ENCODE data around the gene FBXO4. TPM values are rescaled to one million over a fixed set of nuclear protein-coding genes. Genes with fewer than 3 reads are reported as not detected.

Gene FBXO4
- polyA plus RNA-seq, 2 of the 4 experiments (the other 2 are of a cell fraction), result 9.8 to 22.5 TPM

DNA sequence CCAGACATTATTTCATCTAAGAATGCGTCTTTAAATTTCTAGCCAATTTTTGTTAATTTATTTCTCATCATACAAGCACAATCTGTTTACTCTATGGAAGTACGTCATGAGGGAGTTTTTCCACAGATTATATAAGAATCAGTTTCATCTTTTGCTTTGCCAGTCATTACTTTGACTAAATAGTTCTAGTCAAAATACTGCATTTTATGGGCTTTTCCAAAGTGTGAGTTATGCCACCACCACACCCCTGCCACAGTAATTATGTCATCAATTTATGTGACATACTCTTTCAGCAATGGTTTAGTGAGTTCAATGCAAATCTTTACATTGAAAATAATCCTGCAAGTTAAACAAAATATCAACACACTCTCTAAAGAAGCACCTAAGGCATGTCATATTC lies 18.9 kb upstream of the FBXO4 start:
- H3K27ac ChIP-seq, result no peak overlapping the region
- TF ChIP-seq HMGXB4 (CRISPR knock-in tag; IDR thresholded peaks at IDR 0.05; ENCODE audit: borderline replicate concordance), result no peak
- no peak for TF ChIP-seq RCOR1 (IDR thresholded peaks at IDR 0.05; ENCODE audit: low read depth, low read length)
- TF ChIP-seq ZSCAN20 (CRISPR knock-in tag; IDR thresholded peaks at IDR 0.05), result no peak
- no peak for TF ChIP-seq BHLHE40 (IDR thresholded peaks at IDR 0.05; ENCODE audit: low read depth, low read length)
- no peak for TF ChIP-seq ZC3H11A (IDR thresholded peaks at IDR 0.05)
- TF ChIP-seq, protein P1, sequence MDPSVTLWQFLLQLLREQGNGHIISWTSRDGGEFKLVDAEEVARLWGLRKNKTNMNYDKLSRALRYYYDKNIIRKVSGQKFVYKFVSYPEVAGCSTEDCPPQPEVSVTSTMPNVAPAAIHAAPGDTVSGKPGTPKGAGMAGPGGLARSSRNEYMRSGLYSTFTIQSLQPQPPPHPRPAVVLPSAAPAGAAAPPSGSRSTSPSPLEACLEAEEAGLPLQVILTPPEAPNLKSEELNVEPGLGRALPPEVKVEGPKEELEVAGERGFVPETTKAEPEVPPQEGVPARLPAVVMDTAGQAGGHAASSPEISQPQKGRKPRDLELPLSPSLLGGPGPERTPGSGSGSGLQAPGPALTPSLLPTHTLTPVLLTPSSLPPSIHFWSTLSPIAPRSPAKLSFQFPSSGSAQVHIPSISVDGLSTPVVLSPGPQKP (IDR thresholded peaks at IDR 0.05; ENCODE audit: low read depth, low read length), result no peak
- no peak for TF ChIP-seq CBX2 (IDR thresholded peaks at IDR 0.05; ENCODE audit: borderline replicate concordance, low read depth)
- TF ChIP-seq EHF (CRISPR knock-in tag; IDR thresholded peaks at IDR 0.05), result no peak
- no peak for TF ChIP-seq CEBPB (IDR thresholded peaks at IDR 0.05)
- TF ChIP-seq CHD4 (IDR thresholded peaks at IDR 0.05; ENCODE audit: borderline replicate concordance), result no peak
- no peak for TF ChIP-seq PHF8 (IDR thresholded peaks at IDR 0.05; ENCODE audit: borderline replicate concordance, low read depth)
- TF ChIP-seq NR3C1 (IDR thresholded peaks at IDR 0.05), result no peak
- no peak for TF ChIP-seq RNF2 (IDR thresholded peaks at IDR 0.05; ENCODE audit: borderline replicate concordance, low read depth)
- TF ChIP-seq EHMT2 (IDR thresholded peaks at IDR 0.05; ENCODE audit: low read depth), result no peak
- no peak for TF ChIP-seq HOXA7 (CRISPR knock-in tag; IDR thresholded peaks at IDR 0.05)
- TF ChIP-seq TP53 (CRISPR knock-in tag; IDR thresholded peaks at IDR 0.05), result no peak
- peaks cover 14% of the 10 kb centered on the region for H3K4me1 ChIP-seq
- no peaks in the 10 kb centered on the region for H3K9me3 ChIP-seq
- H3K4me3 ChIP-seq, result no peak overlapping the region
- POLR2A ChIA-PET, result no interaction called here
- no peak overlapping the region for H3K4me2 ChIP-seq
- FAIRE-seq (no peak), DNase-seq (ENCODE audit: low read depth in 1 of 2, low spot score in 1 of 2) (no peak), ATAC-seq (no peak)
- CTCF ChIA-PET, result no interaction called here
- WGBS (ENCODE audit: missing lambda C conversion rate), result 91% methylated on average over 2 of the region's 2 CpGs

GRCh38 chr5:41908374-41909079 lies 16.6 kb upstream of the FBXO4 start:
- FAIRE-seq (no peak), DNase-seq (ENCODE audit: low read depth in 1 of 2, low spot score in 1 of 2) (no peak), ATAC-seq (no peak)
- Histone ChIP-seq H3K27ac (no peak overlapping the region), H3K4me2 (no peak overlapping the region), H3K9me3 (no peaks in the 10 kb centered on the region), H3K4me3 (no peak overlapping the region), H3K4me1 (peaks cover 8% of the 10 kb centered on the region)
- CTCF ChIA-PET, result no interaction called here
- WGBS (ENCODE audit: missing lambda C conversion rate), result 90% methylated on average over 4 of the region's 4 CpGs
- POLR2A ChIA-PET, result no interaction called here
- TF ChIP-seq, protein P1 (IDR thresholded peaks at IDR 0.05; ENCODE audit: low read depth, low read length), result no peak
- no peak for TF ChIP-seq ZFP36 (IDR thresholded peaks at IDR 0.05; ENCODE audit: borderline replicate concordance, partially characterized antibody)
- TF ChIP-seq FOSB (CRISPR knock-in tag; IDR thresholded peaks at IDR 0.05), result no peak
- TF ChIP-seq NPAS2 (CRISPR knock-in tag; IDR thresholded peaks at IDR 0.05; ENCODE audit: borderline replicate concordance), result no peak
- no peak for TF ChIP-seq NFE2L2 (conservative IDR thresholded peaks at IDR 0.05; ENCODE audit: low read length)
- no peak for TF ChIP-seq CHD2 (IDR thresholded peaks at IDR 0.05; ENCODE audit: low read length, partially characterized antibody)
- TF ChIP-seq KDM1A (IDR thresholded peaks at IDR 0.05; ENCODE audit: low read depth), result no peak
- TF ChIP-seq POLR2AphosphoS2 (conservative IDR thresholded peaks at IDR 0.05; ENCODE audit: low read length), result no peak
- no peak for TF ChIP-seq CBX8 (IDR thresholded peaks at IDR 0.05)
- TF ChIP-seq REST (IDR thresholded peaks at IDR 0.05), result no peak
- TF ChIP-seq RNF2 (IDR thresholded peaks at IDR 0.05; ENCODE audit: borderline replicate concordance, low read depth), result no peak
- TF ChIP-seq BHLHE40 (IDR thresholded peaks at IDR 0.05; ENCODE audit: low read depth, low read length), result no peak
- no peak for TF ChIP-seq PHF8 (IDR thresholded peaks at IDR 0.05; ENCODE audit: borderline replicate concordance, low read depth)
- no peak for TF ChIP-seq TFCP2L1 (CRISPR knock-in tag; IDR thresholded peaks at IDR 0.05)
- TF ChIP-seq TP53 (CRISPR knock-in tag; IDR thresholded peaks at IDR 0.05), result no peak
- no peak for TF ChIP-seq EP300 (IDR thresholded peaks at IDR 0.05)
- no peak for TF ChIP-seq HOXB13 (CRISPR knock-in tag; IDR thresholded peaks at IDR 0.05; ENCODE audit: low read depth)
- no peak for TF ChIP-seq HDAC2 (IDR thresholded peaks at IDR 0.05)
